HFF-Myc (cell line): Measurements from ENCODE around the gene IMPA2.
A peak's percentile ranks its signal among the peaks of the same experiment; 100 is the strongest.

Experiments
- DNase-seq: peaks from one replicate; pipeline ENCODE4 v3.0.0-alpha.2; 2011; ENCODE audit warnings: low read depth; ENCODE audit errors: extremely low read depth
- H3K4me3 ChIP-seq: replicated peaks from 2 replicates; pipeline ENCODE4 v1.5.1; 2011; ENCODE audit warnings: low read depth, mild to moderate bottlenecking, control low read depth, low read length
- TF ChIP-seq, protein P1 (sequence below): IDR thresholded peaks from 2 replicates; pipeline ENCODE4 v1.5.1; 2012; ENCODE audit warnings: mild to moderate bottlenecking, low read depth, low read length, control low read depth; ENCODE audit errors: missing control alignments

Gene IMPA2

GRCh38 chr18:11994703-11995444, 13.6 kb downstream of the IMPA2 start:
- TF ChIP-seq, protein P1, sequence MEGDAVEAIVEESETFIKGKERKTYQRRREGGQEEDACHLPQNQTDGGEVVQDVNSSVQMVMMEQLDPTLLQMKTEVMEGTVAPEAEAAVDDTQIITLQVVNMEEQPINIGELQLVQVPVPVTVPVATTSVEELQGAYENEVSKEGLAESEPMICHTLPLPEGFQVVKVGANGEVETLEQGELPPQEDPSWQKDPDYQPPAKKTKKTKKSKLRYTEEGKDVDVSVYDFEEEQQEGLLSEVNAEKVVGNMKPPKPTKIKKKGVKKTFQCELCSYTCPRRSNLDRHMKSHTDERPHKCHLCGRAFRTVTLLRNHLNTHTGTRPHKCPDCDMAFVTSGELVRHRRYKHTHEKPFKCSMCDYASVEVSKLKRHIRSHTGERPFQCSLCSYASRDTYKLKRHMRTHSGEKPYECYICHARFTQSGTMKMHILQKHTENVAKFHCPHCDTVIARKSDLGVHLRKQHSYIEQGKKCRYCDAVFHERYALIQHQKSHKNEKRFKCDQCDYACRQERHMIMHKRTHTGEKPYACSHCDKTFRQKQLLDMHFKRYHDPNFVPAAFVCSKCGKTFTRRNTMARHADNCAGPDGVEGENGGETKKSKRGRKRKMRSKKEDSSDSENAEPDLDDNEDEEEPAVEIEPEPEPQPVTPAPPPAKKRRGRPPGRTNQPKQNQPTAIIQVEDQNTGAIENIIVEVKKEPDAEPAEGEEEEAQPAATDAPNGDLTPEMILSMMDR = no peak
- no peak for DNase-seq
- H3K4me3 ChIP-seq = no peak overlapping the region

DNA sequence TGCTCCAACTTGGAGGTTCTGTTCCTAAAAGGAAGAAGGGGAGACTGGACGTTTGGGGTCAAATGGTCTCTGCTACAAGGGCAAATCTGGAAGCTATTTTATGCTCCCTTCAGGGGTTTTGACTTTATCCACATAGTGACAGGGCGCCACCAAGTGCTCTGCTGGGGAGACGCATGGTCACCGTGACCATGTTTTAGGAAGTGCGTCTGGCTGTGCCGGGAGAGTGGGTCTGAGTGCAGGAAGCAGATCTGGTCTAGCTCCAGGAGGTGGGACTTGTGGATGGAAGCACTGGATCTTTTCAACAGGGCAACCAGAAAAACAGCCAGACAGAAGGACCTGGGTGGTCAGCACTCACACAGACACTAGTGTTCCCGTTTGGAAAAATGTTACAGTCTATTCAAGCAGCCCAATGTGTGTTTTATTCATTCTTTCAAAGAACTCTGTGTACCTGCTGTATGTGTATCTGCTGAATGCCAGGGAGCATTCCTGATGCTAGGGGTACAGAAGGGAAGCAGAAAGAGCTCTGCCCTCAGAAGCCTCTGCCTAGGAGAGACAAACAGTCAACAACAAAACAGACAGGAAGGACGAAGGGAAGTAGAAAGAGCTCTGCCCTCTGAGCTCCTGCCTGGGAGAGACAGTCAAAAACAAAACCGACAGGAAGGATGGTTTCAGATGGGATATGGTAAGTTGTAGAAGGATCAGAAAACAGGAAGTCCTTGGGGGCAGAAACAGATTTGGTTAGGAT, 14.3 kb downstream of the IMPA2 start:
- DNase-seq = peak; percentile 65
- H3K4me3 ChIP-seq = no peak overlapping the region
- TF ChIP-seq, protein P1 = peak; percentile 84

- DNase-seq = no peak
Measured at GRCh38 chr18:11996190-11996754, 15.0 kb downstream of the IMPA2 start.

GRCh38 chr18:11996907-11997306, 15.6 kb downstream of the IMPA2 start:
- H3K4me3 ChIP-seq = no peak overlapping the region
- DNase-seq = no peak
- TF ChIP-seq, protein P1 = no peak

More at GRCh38 chr18:11996190-11996754, 15.0 kb downstream of the IMPA2 start:
- no peak overlapping the region for H3K4me3 ChIP-seq
- TF ChIP-seq, protein P1 = no peak

- no peak for DNase-seq
- TF ChIP-seq, protein P1 = no peak
- no peak overlapping the region for H3K4me3 ChIP-seq
Measured at GRCh38 chr18:11997466-11997865, 16.2 kb downstream of the IMPA2 start.

DNA sequence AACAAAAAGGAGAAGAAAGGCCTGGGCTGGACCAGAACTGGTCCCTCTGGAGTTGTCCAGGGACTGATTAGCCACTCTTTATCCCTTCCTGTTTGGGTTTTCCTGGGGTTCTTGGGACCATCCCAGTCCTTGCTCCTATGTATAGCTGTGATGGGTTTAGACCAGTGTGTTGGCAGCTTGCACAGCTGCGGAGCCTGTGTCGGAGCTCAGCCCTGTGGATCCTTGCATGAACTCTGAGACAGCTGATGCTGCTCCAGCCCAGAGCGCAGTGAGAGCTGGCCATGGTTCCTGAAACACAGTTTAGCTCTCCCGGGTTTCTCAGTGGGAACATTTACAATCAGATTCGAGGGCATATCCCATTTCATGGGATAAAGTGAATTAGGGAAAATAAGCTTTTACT, 16.9 kb downstream of the IMPA2 start:
- no peak overlapping the region for H3K4me3 ChIP-seq
- DNase-seq = no peak
- TF ChIP-seq, protein P1 = no peak
